Measurements from ENCODE around the gene SLC39A12.

DNA sequence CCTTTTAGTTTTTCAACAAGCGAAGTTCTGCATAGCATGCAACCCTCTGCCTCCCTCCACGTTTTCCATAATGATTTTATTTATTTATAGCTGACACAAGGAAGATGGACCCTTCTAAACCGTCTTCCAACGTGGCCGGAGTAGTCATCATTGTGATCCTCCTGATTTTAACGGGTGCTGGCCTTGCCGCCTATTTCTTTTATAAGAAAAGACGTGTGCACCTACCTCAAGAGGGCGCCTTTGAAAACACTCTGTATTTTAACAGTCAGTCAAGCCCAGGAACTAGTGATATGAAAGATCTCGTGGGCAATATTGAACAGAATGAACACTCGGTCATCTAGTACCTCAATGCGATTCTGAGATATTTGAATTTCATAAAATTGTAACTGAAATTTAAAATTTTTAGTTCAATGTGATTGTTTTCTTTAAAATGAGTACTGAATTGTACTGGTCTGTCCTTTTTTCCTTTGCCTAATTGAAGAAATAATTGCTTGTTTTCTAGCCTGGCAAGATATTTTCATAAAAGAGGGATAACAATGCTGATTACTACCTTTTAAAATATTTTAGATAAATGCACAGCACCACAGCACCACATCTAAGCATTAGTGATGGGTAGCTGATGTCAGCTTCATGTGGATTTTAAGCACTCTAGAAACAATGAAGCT is 41.5 kb upstream of the SLC39A12 start:
- TF ChIP-seq, protein P1, sequence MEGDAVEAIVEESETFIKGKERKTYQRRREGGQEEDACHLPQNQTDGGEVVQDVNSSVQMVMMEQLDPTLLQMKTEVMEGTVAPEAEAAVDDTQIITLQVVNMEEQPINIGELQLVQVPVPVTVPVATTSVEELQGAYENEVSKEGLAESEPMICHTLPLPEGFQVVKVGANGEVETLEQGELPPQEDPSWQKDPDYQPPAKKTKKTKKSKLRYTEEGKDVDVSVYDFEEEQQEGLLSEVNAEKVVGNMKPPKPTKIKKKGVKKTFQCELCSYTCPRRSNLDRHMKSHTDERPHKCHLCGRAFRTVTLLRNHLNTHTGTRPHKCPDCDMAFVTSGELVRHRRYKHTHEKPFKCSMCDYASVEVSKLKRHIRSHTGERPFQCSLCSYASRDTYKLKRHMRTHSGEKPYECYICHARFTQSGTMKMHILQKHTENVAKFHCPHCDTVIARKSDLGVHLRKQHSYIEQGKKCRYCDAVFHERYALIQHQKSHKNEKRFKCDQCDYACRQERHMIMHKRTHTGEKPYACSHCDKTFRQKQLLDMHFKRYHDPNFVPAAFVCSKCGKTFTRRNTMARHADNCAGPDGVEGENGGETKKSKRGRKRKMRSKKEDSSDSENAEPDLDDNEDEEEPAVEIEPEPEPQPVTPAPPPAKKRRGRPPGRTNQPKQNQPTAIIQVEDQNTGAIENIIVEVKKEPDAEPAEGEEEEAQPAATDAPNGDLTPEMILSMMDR (IDR thresholded peaks at IDR 0.05) = peak; percentile 59 to 68 (median 59)
- TF ChIP-seq POLR2A (IDR thresholded peaks at IDR 0.05; ENCODE audit: low read depth) = no peak
- no peak for TF ChIP-seq EP300 (IDR thresholded peaks at IDR 0.05)
